Fibroblast of skin of right quadriceps (primary cell): ENCODE data around the gene AIF1L.

Experiments used
- DNase-seq: peaks from one replicate; pipeline ENCODE4 v3.0.0-alpha.2; 2013

AIF1L gene

GRCh38 chr9:131078427-131079366 lies 17.6 kb upstream of the AIF1L start:
- DNase-seq, result no peak

- no peak for DNase-seq
Measured at GRCh38 chr9:131080589-131080988, 15.7 kb upstream of the AIF1L start.

- no peak for DNase-seq
Measured at GRCh38 chr9:131081868-131082267, 14.5 kb upstream of the AIF1L start.

GRCh38 chr9:131082774-131083512 lies 13.4 kb upstream of the AIF1L start:
- DNase-seq, result no peak

DNA sequence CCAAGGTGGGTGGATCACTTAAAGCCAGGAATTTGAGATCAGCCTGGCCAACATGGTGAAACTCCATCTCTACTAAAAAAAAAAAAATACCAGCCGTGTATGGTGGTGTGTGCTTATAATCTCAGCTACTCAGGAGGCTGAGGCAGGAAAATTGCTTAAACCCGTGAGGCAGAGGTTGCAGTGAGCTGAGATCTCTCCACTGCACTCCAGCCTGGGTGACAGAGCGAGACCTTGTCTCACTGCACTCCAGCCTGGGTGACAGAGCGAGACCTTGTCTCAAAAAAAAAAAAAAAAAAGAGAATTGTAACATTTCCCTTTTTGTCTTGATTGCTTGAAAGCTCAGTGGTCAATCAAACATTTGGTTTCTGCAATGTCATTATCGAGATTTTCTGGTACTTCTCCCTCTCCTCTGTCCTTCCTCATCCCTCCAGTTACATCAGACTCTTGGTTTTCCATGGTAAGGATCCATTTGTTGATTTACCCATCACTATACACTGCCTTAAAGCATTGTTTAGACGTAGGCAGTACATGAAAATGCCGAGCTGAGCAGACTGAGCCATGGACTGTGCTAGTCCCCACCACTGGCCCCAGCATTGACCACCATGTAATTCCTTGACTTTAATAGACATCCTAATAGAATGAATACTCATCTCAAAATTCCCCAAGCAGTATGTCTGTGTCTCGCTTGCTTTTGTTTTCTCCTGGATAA lies 11.5 kb upstream of the AIF1L start:
- DNase-seq, result no peak

GRCh38 chr9:131085370-131086122 lies 10.8 kb upstream of the AIF1L start:
- no peak for DNase-seq

GRCh38 chr9:131087354-131087893 lies 8.9 kb upstream of the AIF1L start:
- DNase-seq, result no peak

DNA sequence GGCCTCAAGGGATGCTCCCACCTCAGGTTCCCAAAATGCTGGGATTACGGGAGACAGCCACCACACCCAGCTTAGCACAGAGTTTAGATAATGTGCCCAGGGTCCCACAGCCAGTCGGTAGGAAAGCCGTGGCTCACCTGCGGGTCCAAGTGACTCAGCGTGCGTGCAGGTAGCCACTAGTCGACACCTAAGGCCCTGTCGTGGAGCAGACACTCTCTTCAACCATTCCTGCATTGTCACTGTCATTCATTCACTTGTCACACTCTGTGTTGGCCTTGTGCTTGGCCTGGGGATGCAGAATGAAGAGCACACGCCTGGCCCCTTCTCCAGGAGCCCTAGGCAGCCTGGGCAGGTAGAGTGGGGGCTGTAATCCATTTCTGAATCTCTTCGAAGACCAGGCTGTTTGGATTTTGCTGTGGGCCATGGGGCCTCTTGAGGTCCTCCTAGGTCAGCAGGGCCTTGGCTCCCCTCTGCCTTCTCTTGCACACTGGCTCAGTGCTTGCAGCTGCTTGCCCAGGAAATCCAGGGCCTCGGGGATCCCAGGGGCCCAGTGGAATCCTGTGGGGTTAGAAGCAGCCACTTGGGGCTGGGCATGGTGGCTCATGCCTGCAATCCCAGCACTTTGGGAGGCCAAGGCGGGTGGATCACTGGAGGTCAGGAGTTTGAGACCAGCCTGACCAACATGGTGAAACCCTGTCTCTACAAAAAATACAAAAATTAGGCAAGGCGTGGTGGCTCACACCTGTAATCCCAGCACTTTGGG lies 6.1 kb upstream of the AIF1L start:
- DNase-seq, result no peak

GRCh38 chr9:131091352-131091992 lies 4.9 kb upstream of the AIF1L start:
- DNase-seq, result no peak

- no peak for DNase-seq
Measured at GRCh38 chr9:131092030-131092429, 4.3 kb upstream of the AIF1L start.

DNA sequence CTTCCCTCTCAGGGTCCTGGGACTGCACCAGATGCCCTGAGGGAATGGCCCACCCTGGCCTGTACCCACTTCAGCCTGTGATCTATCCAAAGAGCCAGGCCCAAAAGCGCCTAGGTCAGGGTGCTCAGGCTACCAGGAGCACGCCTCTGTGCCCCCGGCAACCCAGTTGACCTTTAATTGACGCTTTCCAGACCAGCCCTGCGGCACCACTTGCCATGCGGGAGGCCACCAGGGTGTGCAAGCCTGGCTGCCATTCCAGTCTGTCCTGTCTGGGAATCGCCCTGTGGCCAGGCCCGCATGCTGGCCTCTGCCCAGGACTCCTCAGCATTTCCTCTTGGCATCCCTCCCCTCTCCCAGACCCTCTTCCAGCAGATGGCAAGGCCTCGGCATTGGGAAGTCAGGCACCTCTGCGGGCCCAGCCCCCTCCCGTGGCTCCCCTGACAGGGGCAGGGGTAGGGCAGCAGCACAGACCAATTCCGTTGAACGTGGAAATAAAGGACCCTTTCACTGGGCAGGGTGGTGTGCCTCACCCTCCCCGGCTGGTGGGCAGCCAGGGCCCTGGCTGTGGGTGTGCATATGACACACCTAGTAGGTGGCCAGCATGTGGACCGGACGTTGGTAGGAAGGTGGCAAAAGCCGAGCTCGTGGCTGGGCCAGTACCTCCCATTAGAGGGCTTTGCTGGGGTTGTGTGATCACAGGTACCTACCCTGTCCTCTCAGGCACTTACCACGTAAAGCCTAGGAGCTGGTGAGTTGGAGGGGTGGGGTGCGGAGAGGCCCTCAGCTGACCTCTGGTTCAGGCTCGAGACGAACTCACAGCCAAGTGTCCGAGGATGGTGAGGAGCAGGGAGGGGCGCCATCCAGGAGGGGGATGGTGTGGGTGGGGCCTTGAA lies 3.5 kb upstream of the AIF1L start:
- no peak for DNase-seq

- DNase-seq, result no peak
Measured at GRCh38 chr9:131094015-131094414, 2.3 kb upstream of the AIF1L start.

DNA sequence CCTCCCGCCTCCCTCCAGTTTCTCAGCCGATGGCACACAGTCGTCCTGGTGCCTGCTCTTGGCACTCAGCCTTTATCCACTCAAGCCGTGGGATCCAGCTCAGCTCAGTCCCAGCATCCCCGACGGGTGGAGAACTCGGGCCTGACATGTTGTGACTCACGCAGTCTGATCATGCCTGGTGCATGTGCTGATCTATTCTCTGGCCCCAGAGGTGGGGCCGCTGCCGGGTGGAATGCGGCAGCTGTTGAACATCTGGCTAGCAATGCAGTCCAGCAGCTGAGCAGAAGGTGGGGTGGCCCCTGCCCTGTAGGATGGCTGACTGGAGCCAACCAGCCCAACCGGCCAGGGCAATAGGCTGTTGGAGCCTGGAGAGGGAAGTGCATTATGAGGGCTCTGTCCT lies 1.7 kb upstream of the AIF1L start:
- peak; percentile 41 for DNase-seq

DNA sequence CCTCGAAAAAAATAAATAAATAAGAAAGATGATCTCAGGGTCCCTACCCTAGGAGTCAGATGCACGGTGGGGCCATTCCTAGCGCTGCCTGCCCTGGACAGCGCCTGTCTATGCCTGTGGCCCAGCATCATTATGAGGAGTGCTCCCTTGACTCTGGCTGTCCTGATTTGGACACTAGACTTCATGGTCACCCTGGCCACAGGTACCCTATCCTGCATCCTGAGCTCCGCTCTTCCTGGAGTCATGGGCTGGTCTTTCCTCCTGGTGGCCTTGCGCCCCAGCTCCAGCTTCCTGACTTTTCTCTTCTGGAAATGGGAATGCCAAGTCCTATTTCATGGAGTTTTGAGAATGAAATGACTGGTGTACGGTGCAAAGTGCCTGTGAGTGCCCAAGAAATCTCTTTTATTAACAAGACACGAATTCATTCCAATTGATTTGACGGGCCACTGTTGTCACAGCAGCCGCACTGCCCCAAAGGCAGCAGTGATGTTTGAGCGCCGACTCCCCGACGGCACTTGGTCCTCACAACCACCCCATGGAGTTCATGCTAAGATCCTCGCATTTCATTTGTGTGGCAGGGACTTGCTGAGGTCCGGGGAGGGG lies 564 bp upstream of the AIF1L start:
- no peak for DNase-seq

GRCh38 chr9:131097126-131097947 lies 1.0 kb downstream of the AIF1L start:
- DNase-seq, result no peak

DNA sequence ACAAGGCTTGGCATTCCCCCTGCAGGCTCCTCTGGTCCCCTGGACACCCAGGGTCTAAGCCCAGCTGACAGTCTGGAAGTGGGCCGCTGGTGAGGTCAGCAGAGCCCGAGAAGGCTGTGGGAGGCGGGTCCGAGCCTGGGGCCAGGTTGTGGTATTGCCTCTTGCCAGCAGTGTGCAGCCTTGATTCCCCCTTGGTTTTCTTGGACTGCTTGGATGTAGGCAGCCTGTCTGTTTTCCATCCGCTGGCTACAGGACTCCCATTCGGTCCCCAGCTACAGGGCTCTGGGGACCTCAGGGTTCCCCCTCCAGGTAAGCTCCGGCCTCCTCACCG lies 1.6 kb downstream of the AIF1L start:
- DNase-seq, result no peak

- no peak for DNase-seq
Measured at GRCh38 chr9:131098391-131099101, 2.2 kb downstream of the AIF1L start.

DNA sequence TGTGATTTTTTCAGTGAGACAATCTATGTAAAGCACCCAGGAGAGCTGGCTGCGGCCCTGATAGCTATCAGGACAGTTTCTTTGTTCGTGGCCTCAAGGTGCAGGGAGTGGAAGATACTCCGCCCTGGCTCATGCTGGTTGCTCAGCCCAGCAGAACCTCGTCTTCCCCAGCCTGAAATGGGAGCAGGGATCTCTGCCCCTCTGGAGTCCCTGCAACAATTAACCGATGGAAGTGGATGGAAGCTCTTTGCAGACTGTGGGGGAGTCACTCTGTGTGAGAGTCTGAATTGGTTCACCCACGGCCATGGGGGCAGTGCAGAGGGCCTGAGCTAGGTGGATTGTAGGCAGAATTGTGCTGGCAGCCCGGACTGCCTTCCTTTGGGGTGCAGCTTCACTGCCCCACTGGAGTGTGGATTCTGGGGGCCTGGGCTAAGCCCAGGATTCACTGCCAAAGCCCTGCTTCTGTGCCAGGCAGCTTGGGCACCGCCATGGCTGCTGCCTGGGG lies 2.8 kb downstream of the AIF1L start:
- no peak for DNase-seq
